ENCODE measurements around the gene NFATC2IP.

- no peak for TF ChIP-seq CTCF (IDR thresholded peaks at IDR 0.05; ENCODE audit: low read length)
- no peak for TF ChIP-seq EZH2 (optimal IDR thresholded peaks at IDR 0.05; ENCODE audit: low read depth, low read length)
These were observed 20.5 kb upstream of the NFATC2IP start for GRCh38 chr16:28930203-28930602.

All from MM.1S (cell line).